Osteoblast (primary cell): Measurements from ENCODE around the gene LRP2BP. TPM values are rescaled to one million over a fixed set of nuclear protein-coding genes. Genes with fewer than 3 reads are reported as not detected.

Experiments used
- DNase-seq: peaks from one replicate; pipeline ENCODE4 v3.0.0; 2011; ENCODE audit warnings: low spot score, mixed read lengths; ENCODE audit not compliant: insufficient read length; ENCODE audit errors: missing footprints
- H2AFZ ChIP-seq: 2 replicates; pipeline ENCODE4 v1.6.0; 2011; ENCODE audit warnings: mild to moderate bottlenecking, low read length
- H3K27ac ChIP-seq: 2 replicates; pipeline ENCODE4 v1.5.1; 2011; ENCODE audit warnings: mild to moderate bottlenecking, low read depth, low read length, moderate library complexity
- H3K27me3 ChIP-seq: 2 replicates; pipeline ENCODE4 v1.6.0; 2012; ENCODE audit warnings: mild to moderate bottlenecking, control low read depth, inconsistent platforms, low read length, moderate library complexity; ENCODE audit not compliant: insufficient read depth
- H3K36me3 ChIP-seq: 2 replicates; pipeline ENCODE4 v1.5.1; 2011; ENCODE audit warnings: mild to moderate bottlenecking, low read length, control low read depth, moderate library complexity; ENCODE audit not compliant: insufficient read depth
- H3K4me1 ChIP-seq: 2 replicates; pipeline ENCODE4 v1.5.1; 2011; ENCODE audit warnings: mild to moderate bottlenecking, low read length, control low read depth, moderate library complexity; ENCODE audit not compliant: insufficient read depth
- H3K4me2 ChIP-seq: 2 replicates; pipeline ENCODE4 v1.6.0; 2011; ENCODE audit warnings: mild to moderate bottlenecking, low read length; ENCODE audit not compliant: insufficient read depth
- H3K4me3 ChIP-seq: fragments of 200-600 bp; sonication (generic); 3 replicates; pipeline ENCODE4 v1.5.1; 2012; ENCODE audit warnings: mild to moderate bottlenecking, low read length, inconsistent platforms; ENCODE audit not compliant: insufficient read depth
- H3K79me2 ChIP-seq: 2 replicates; pipeline ENCODE4 v1.6.0; 2012; ENCODE audit warnings: mild to moderate bottlenecking, low read length, control low read depth, inconsistent platforms; ENCODE audit not compliant: insufficient read depth
- H3K9me3 ChIP-seq: 2 replicates; pipeline ENCODE4 v1.5.1; 2011; ENCODE audit warnings: low read depth, low read length, control low read depth
- H4K20me1 ChIP-seq: 2 replicates; pipeline ENCODE4 v1.6.0; 2012; ENCODE audit warnings: mild to moderate bottlenecking, low read length, control low read depth; ENCODE audit not compliant: insufficient read depth
- CTCF ChIP-seq: IDR thresholded peaks from 2 replicates; pipeline ENCODE4 v1.5.1; 2011; ENCODE audit warnings: mild to moderate bottlenecking, low read depth, low read length, moderate library complexity; ENCODE audit errors: extremely low read depth
- total RNA-seq: library from RNA; depleted of rRNA; stranded (reverse); fragments of >200 nt; gene quantifications from 2 replicates; pipeline ENCODE4 v1.2.3, GENCODE V29; 2012

The LRP2BP gene
- total RNA-seq, 1 donor = 1.4 TPM

- H2AFZ ChIP-seq = no peak overlapping the region
- TF ChIP-seq CTCF = no peak
- DNase-seq = no peak
- H3K27ac ChIP-seq = no peak overlapping the region
- H3K4me3 ChIP-seq = no peak overlapping the region
- H3K36me3 ChIP-seq = peaks cover 67% of the 10 kb centered on the region
- H3K4me2 ChIP-seq = no peak overlapping the region
- no peaks in the 10 kb centered on the region for H4K20me1 ChIP-seq
- H3K9me3 ChIP-seq = no peaks in the 10 kb centered on the region
- no peaks in the 10 kb centered on the region for H3K4me1 ChIP-seq
- H3K27me3 ChIP-seq = no peaks in the 10 kb centered on the region
- no peaks in the 10 kb centered on the region for H3K79me2 ChIP-seq
These were observed 16.1 kb upstream of the LRP2BP start for GRCh38 chr4:185411849-185412248.

- Histone ChIP-seq H3K27ac (no peak overlapping the region), H3K79me2 (no peaks in the 10 kb centered on the region), H3K4me3 (no peak overlapping the region), H4K20me1 (no peaks in the 10 kb centered on the region), H2AFZ (no peak overlapping the region), H3K4me1 (no peaks in the 10 kb centered on the region), H3K36me3 (peaks cover 54% of the 10 kb centered on the region), H3K9me3 (no peaks in the 10 kb centered on the region), H3K4me2 (no peak overlapping the region), H3K27me3 (no peaks in the 10 kb centered on the region)
- DNase-seq = no peak
- no peak for TF ChIP-seq CTCF
These were observed 12.7 kb upstream of the LRP2BP start for GRCh38 chr4:185408432-185408831.

GRCh38 chr4:185405296-185405999, 9.7 kb upstream of the LRP2BP start:
- TF ChIP-seq CTCF = no peak

GRCh38 chr4:185404031-185404430, 8.3 kb upstream of the LRP2BP start:
- Histone ChIP-seq H3K27ac (no peak overlapping the region), H3K4me3 (no peak overlapping the region), H3K79me2 (no peaks in the 10 kb centered on the region), H3K27me3 (no peaks in the 10 kb centered on the region), H4K20me1 (no peaks in the 10 kb centered on the region), H3K4me2 (no peak overlapping the region), H3K9me3 (no peaks in the 10 kb centered on the region), H2AFZ (no peak overlapping the region), H3K36me3 (peaks cover 45% of the 10 kb centered on the region), H3K4me1 (no peaks in the 10 kb centered on the region)
- no peak for DNase-seq
- TF ChIP-seq CTCF = no peak

More at GRCh38 chr4:185405296-185405999, 9.7 kb upstream of the LRP2BP start:
- H3K36me3 ChIP-seq = peaks cover 40% of the 10 kb centered on the region
- H2AFZ ChIP-seq = no peak overlapping the region
- no peak for DNase-seq
- no peaks in the 10 kb centered on the region for H4K20me1 ChIP-seq
- H3K27ac ChIP-seq = no peak overlapping the region
- no peaks in the 10 kb centered on the region for H3K79me2 ChIP-seq
- H3K4me1 ChIP-seq = no peaks in the 10 kb centered on the region
- H3K27me3 ChIP-seq = no peaks in the 10 kb centered on the region
- H3K9me3 ChIP-seq = no peaks in the 10 kb centered on the region
- no peak overlapping the region for H3K4me3 ChIP-seq
- H3K4me2 ChIP-seq = no peak overlapping the region
